GM19043 (cell line): ENCODE data around the gene SPTBN1.

ENCODE experiments used
- ATAC-seq: cut with Tn5 transposase; IDR thresholded peaks from one replicate; pipeline ENCODE4 v1.9.1; 2021; ENCODE audit warnings: low read depth; ENCODE audit not compliant: unreplicated experiment

SPTBN1 gene

GRCh38 chr2:54584598-54584997 lies 128.5 kb downstream of the SPTBN1 start:
- ATAC-seq: no peak

- no peak for ATAC-seq
Observed at GRCh38 chr2:54585136-54585733, 129.1 kb downstream of the SPTBN1 start.

DNA sequence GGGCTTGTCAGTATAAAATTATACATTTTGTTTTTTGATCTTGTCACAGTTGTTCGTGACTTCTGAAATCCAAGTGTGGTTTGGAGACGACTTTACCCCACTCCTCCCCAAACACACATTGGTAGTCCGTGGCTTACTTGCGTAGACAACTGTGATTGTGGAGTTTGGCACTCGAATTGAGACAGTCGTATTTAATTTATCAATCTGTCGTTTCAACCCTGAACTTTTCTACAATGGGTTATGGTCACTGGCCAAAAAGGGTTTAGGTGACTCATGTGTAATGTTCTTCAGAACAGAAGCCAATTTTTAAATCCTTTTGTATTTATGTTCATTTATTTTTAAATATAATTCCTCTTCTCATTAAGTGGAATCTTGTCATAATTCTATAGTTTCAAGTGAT lies 129.9 kb downstream of the SPTBN1 start:
- ATAC-seq: no peak

DNA sequence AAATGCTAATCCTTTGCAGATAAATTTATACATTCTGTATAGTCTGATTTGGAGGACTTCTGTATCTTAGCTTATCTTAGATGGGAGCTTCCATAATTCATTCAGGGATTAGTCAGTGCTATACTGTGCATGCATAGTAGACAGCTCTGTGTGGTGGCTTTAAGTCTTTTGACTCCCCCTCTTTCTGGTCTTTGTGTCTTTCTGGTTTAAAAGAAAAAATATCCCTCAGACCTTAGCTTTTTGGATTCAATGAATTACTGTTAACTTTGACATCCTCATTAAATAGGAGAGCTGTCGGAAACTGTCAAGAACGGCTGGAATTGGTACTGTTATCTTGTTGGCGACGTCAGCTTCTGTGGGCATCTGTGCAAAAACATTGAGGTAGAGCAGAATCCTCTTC lies 130.4 kb downstream of the SPTBN1 start:
- no peak for ATAC-seq

DNA sequence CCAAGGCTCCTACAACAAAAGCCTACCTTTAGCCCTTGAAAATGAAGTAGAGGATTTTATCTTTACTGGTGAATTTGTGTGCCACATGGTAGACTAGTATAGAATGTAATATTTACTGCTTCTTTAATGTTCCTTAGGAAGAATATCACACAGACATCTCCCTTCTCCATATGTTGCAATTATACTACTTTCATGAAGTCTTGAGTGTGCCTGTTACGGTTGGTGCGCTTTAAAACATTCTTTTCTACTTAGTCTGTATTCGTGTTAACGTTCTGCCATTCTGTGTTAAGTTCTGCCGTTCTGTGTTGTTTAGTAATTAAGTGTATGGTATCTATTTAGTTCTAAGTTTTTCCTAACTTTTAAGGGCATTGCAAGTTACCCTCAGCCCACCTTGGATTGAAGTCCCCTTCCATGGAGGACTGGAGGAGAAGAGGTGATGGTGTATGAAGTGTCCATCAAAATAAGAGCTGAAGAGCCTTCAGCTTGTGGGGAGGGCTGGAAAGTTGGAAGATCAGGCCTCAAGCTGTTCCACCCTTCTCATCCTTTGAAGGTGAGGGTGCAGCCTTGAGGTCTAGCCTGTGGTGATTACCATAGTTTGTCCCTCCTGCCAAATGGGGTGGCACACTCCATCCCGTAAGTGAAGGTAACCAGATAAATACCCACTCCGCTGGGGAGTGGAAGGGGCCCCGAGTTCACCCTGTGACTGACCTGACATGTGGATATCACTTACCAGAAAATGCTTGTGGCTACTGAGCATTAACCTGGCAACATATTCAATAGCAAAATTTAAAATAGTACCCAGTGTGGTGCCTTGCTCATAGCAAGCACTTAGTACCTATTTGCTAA lies 131.3 kb downstream of the SPTBN1 start:
- no peak for ATAC-seq

GRCh38 chr2:54588244-54588899 lies 132.2 kb downstream of the SPTBN1 start:
- ATAC-seq: peak; percentile 43

DNA sequence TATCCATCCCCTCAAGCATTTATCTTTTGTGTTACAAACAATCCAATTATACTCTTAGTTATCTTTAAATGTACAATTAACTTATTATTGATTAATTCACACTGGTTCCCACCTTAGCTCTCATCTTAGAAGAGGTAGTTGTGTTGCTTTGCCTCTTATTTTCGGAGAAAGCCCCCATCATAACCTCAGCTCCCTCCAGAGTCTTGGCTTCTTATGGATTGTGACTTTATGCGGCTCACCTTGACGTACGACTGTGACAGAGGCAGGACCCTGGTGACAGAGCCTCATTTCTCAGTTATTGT lies 132.9 kb downstream of the SPTBN1 start:
- no peak for ATAC-seq

DNA sequence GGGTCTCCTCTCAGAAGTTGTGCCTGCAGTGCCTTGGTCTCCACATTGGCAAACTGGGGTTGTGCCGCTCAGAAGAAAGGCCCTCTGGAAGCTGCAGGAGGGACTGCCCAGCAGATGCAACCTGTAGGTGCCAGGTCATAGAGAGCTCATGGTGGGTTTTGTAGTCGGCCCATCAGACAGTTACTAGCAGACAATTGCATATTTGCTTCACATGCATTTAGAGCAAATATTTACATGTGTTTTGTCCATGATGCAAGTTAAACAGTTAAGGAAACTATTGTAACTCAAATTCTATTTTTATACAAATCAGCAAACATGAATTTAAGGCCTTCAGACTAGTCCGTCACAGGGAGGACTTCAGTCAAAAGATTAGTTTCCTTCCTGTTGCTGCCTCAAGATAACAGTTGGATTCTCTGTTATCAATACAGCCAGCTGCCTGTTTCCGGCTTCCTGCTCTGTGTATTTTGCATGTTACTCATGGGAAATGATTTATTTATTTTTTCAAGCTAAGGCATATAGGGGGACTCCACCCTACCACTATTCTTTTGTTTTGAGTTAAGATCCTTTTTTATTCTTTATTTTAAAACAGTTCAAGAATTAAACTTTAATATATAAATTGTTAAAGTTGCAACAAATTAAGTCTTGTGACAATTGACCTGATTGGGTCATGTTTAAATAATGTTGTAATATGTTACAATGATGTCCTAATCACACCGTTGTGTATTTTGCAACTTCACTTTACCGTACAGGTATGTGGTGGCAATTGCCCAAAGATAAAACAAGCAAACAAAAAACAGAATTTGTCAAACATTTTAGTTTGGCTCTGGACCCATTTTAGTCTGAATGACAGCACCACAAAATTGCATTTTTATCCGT lies 133.5 kb downstream of the SPTBN1 start:
- ATAC-seq: peak; percentile 48

GRCh38 chr2:54590216-54591120 lies 134.3 kb downstream of the SPTBN1 start:
- no peak for ATAC-seq

- no peak for ATAC-seq
Observed at GRCh38 chr2:54591551-54591950, 135.4 kb downstream of the SPTBN1 start.

GRCh38 chr2:54593249-54593648 lies 137.1 kb downstream of the SPTBN1 start:
- no peak for ATAC-seq

- ATAC-seq: no peak
Observed at GRCh38 chr2:54594048-54594447, 137.9 kb downstream of the SPTBN1 start.

- ATAC-seq: no peak
Observed at GRCh38 chr2:54595161-54595803, 139.2 kb downstream of the SPTBN1 start.

DNA sequence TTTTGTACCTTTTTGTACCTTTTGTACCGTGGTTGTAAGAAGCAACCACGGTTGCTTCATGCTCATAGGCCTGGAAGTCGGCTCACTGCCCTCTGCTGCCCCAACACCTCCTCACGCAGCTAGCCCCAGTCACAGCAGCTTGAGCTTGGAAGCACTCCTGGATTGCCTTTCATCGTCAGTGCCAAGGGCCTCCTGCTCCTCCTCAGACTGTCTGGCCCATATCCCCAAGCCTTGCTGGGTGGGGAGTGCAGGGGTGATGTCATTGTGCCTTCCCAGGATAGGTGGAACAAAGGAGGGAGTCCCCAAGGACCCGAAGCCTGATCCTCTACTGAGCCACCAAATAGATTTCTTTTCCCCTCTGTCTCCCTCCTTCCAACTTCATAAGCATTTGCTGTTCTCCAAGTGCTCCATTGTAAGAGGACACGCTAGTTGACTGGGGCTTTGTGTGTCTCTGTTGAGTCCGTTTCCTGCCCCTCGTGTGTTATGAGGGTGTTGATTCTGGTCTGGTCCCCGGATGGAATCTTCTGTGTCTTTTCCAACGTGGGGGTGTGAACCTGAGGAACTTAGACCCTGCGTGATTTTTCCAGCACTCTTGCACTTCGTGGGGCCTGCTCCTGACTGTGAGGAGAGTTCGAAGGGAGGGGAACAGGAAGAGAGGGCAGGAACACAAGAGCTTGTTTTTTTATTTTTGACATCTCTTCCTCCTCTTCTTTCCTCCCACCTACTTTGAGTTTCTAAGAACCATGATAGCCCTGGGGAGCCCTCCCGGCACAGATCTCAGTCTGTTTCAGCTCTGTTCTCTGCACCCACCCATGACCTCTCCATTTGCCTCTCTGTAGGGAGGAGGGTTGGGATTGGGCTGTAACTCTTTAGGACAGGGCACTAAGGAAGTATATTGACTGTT lies 140.1 kb downstream of the SPTBN1 start:
- ATAC-seq: no peak

GRCh38 chr2:54597153-54597848 lies 141.2 kb downstream of the SPTBN1 start:
- ATAC-seq: no peak

DNA sequence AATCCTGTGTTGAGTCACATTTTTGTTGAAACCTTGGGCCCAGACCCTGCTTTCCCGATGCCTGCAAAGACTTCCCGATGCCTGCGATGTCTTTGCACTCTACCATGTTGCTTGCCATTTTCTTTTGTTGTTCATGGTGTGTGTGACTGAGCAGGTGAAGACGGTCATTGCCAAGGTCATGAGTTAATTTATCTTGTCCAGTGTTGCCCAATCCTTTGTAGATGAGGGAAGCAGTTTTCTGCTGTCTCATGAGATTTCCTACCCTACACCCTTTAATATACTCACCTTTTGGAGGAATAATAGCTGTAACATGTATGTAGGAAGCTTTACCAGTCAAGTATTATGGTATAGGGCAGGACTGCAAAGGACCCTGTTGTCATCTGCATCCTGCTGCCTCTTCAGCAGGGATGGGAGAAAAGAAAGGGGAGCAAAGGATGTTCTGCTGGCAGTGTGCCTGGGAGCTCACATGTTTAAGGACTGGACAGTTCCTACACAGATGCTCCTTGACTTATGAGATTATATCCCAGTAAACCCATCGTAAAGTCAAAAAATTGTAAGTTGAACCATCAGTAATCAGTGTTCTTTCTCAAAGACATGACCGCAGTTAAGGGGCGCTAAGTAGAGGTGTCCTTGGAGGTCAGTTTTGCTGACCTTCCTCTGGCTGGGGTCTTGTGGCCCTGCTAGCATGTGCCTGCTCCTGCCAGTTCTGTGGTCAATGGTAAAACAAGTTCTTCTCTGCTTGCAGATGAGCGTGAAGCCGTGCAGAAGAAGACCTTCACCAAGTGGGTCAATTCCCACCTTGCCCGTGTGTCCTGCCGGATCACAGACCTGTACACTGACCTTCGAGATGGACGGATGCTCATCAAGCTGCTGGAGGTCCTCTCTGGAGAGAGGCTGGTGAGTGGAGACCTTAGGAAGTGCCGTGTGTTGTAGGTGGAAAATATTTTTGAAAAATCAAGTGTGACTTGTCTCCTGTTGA lies 142.5 kb downstream of the SPTBN1 start:
- no peak for ATAC-seq

- no peak for ATAC-seq
Observed at GRCh38 chr2:54599326-54599710, 143.2 kb downstream of the SPTBN1 start.
